HG02938 (cell line): ENCODE measurements around the gene FPGT.
A peak's percentile ranks its signal among the peaks of the same experiment; 100 is the strongest.
"Not testable (repeated sequence)": the region's sequence is repeated elsewhere in the genome, so short reads cannot be mapped to it uniquely, and the experiment has no call there.

Experiments
- ATAC-seq: cut with Tn5 transposase; IDR thresholded peaks from one replicate; pipeline ENCODE4 v1.9.1; 2021; ENCODE audit warnings: mild to moderate bottlenecking, moderate library complexity; ENCODE audit not compliant: unreplicated experiment

The FPGT gene

DNA sequence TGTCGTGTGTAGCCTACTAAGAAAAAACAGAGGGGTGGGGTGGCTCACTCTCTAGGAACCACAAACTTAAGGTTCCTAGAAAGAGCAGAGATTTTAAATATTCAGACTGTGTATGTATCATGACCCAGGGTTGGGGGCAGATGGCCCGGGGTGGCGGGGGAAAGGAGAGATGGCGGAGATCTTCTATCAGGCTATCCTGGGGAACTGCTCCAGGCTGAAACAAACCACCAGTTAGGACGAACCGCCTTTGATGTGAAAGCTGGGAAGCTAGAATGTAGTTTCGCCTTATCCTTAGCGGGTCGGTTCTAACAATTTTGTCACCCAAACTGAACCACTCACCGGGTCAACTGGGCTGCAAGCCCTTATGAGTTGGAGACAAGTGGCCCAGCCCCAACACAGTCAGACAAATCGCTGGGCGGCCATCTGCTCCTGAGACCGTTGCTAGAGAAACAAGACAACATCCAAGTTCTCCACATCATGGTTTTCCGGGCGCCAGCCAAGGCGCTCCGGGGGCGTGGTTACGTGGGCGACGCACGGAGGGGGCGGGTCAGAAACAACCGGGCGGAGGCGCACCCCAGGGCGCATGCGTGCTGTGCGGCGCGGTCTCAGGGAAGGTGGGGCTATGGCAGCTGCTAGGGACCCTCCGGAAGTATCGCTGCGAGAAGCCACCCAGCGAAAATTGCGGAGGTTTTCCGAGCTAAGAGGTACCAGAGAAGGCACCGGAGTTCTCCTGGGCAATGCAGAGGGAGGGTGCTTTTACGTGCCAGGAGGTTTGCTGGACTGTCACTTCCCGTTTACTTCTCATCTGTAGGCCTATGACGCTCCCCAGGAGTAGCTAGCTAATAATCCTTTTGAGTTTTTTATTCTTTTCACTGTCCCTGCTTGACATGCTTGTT, at the start of gene FPGT, which contains the start of gene LRRIQ3:
Gene FPGT (plus strand): TSS at position 586 of the 896 bp plus-strand sequence. CDS start 37 bp downstream, at position 623.
Gene LRRIQ3 (minus strand): TSS at position 520 of the 896 bp plus-strand sequence. CDS start 14,492 bp downstream, outside the sequence.
- peak; percentile 83 for ATAC-seq

DNA sequence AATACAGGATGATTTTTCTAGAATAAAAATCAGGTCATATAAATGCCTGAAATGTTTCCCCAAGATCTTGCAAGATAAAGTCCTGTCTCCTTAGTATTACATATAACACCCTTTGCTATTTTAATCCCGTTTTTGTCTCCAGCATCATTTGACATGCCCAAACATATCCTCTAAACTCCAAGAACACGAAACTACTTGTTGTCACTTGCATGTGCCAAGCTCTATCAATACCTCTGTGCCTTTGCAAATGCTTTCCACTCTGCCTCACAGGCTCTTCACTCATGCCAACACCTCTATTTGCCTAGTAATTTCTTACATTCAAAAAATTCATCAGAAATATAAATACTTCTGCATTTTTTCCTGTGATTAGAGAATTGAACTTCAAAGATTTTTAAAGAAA, 38.0 kb upstream of the FPGT start:
- ATAC-seq: no peak

GRCh38 chr1:74161497-74161896, 36.5 kb upstream of the FPGT start:
- no peak for ATAC-seq

DNA sequence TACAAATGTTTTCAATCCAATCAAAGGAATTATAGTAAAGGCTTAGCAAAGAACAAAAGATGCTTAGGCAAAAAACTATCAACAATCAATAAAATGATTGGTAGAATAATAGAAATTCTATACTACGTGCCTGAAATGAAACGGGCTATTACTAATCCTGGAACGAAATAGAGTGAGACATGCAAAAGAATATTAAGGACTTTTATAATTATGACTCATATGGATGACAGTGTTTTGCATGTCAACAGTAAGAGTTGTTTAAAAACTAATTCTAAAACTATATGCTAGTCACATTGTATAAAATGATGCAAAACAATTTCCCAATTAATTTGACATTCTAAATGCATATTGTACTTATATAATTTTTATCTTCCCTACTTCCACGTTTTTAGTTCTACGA, 35.7 kb upstream of the FPGT start:
- ATAC-seq: no peak

DNA sequence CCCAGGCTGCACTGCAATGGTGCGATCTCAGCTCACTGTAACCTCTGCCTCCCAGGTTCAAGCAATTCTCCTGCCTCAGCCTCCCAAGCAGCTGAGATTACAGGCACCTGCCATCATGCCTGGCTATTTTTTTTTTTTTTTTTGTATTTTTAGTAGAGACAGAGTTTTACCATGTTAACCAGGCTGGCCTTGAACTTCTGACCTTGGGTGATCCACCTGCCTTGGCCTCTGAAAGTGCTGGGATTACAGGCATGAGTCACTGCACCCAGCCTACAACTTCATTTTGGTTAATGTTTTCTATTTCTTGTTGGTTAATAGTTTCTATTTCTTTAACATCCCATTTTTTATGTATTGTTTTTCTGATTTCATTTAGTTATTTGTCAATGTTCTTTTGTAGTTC, 23.6 kb upstream of the FPGT start:
- not testable (repeated sequence) for ATAC-seq

GRCh38 chr1:74180490-74180889, 17.6 kb upstream of the FPGT start:
- no peak for ATAC-seq

DNA sequence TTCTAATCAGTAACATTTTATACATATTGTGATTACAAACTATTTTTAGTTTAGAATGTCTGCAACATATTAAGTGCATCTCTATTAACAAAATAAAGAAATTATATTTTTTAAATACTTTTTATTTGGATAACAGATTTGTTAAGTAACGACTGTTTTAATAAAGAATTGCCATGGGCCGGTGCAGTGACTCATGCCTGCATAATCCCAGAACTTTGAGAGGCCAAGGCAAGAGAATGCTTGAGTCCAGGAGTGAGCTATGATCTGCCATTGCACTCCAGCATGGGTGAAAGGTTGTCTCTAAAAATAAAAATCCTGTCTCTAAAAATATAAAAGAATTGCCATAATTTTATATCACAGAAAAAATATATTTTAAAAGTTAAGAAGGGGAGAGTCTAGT, 4.1 kb upstream of the FPGT start:
- ATAC-seq: no peak

- ATAC-seq: no peak
Measured at GRCh38 chr1:74195339-74195738, 2.7 kb upstream of the FPGT start.

DNA sequence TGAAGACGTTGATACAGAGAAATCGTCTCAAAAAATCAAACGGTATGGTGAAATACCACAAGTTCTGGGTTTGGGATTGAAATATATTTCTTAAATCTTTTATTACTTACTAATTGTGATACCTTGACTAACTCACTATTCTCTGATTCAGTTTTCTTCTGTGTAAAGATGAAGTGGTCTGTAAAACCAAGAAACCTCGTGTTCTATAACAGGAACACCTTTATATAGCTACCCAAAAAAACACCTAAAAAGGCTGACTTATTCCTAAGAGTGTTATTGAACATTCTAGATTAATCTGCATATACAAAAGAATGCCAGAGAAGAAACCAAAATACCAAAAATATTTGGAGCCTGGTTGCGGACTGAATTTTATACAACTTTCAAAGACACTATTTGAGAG, 787 bp upstream of the FPGT start:
- ATAC-seq: peak; percentile 15

- no peak for ATAC-seq
Measured at GRCh38 chr1:74199504-74199903, 1.5 kb downstream of the FPGT start.

DNA sequence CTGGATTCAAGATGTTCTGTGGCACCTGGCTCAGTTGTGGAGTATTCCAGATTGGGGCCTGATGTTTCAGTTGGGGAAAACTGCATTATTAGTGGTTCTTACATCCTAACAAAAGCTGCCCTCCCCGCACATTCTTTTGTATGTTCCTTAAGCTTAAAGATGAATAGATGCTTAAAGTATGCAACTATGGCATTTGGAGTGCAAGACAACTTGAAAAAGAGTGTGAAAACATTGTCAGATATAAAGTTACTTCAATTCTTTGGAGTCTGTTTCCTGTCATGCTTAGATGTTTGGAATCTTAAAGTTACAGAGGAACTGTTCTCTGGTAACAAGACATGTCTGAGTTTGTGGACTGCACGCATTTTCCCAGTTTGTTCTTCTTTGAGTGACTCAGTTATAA, 7.2 kb downstream of the FPGT start:
- ATAC-seq: no peak

DNA sequence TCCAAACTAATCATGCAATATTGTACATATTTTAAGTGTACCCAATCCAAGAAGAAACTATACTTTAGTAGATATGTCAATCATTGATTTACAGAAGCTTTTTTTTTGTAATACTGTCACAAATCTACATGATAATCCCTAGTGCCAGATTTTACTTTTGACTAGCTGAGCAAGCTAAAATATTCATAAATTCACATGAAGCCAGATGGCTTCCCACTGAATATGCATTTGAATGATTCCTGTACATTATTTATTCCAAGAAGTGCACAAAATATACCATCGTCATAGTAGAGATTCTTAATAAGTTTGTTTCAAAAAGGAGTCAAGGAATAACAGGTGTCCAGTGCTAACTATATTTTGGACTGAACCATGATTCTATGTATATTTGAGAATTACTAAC, 17.2 kb downstream of the FPGT start:
- ATAC-seq: no peak

DNA sequence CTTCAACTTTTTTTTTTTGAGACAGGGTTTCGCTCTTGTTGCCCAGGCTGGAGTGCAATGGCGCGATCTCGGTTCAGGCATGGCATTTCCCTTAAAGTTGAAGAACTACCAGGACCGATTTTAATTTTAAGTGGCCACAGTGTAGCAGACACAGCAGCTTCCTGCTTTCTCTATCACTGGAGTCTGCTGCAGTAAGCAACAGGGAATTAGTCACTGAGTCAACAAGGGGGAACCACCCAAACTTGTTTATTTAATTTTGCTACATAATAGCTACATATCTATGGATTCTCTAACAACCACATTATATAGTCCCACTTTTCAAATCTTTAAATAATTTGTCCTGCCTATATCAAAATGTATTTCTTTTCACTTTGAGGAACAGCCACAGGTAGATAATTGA, 24.7 kb downstream of the FPGT start:
- ATAC-seq: no peak

DNA sequence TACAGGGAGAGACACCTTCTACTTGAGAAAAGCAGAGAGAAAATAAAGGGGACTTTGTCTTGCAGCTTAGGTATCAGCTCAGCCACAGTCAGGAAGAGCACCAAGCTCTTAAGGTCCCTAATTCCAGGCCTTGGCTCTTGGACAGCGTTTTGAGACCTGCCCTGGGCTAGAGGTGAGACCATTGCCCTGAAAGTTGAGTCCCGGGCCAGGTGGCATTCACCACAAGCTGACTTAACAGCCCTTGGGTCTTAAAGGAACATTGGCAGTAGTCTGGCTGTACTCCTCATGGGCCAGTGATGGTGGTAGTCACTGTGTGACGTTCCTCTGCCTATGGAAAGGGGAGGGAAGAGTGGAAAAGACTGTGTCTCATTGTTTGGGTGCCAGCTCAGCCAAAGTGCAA, 25.4 kb downstream of the FPGT start:
- ATAC-seq: no peak

DNA sequence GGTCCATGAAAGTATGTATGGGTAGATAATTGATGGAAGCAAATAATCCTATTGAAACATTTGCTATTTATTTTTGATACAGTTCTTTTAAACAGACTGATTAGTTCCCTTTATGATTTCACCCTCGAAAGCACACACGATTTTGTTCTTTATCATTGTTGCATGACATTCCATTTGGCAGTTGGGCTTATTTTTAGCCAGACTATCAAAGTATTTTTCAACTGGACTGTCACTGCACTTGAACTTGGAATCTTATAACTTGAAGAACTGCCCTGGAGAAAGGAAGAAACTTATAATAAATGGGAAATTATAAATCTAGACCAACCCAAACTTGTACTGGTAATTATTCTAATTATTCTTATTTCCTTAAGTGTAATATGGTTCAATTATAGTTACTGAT, 37.1 kb downstream of the FPGT start, which contains the start of gene TNNI3K:
Gene TNNI3K (plus strand): TSS at position 235 of the 400 bp plus-strand sequence. CDS start 65 bp downstream, at position 300.
- ATAC-seq: no peak

DNA sequence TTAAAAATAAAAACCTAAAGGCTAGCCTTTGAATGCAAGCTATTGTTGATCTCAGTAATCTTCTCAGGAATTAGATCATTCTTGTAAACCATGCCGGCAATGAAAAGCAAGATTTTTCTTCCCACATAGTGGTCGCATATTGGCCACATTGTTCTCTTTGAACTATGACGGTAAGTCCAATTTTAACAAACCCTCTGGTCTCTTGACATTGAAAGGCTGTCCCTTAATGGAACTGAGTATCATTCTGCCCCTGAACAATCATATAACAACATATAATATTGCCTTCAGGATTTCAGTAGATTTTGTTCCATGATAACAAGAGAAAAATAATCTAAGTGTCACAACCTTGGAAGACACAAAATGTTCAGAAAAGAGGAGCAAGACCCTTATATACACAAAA, 38.4 kb downstream of the FPGT start:
- ATAC-seq: no peak

- no peak for ATAC-seq
Measured at GRCh38 chr1:74237035-74237434, 39.0 kb downstream of the FPGT start.

- no peak for ATAC-seq
Measured at GRCh38 chr1:74237787-74238186, 39.7 kb downstream of the FPGT start.

DNA sequence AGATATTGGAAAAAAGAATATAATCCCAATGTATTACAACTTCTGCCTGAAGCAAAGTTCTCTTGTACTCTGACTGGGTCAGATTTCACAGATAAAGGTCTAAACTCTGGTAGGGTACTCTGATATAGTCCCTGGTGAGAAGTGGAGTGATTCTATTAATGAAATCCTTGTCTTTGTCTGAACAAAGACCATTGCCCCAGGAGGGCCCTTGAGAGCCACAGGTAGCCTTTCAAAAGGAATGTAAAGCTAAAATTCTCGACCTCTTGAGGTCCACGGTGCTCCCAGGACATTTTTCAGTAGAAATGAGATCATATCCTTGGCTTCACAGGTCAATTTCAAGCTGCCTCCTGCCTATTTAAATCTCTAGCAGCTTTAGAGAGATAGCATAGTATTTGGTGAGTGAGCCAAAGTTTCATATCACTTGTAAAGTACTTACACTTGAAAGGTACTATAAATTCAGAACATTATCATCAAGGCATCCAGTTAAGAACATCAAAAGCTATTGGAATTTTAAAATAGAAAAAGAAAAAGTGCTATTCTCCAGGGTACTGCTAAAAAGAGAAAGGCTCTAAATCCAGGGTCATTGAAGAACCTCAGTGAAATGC, 47.2 kb downstream of the FPGT start:
- no peak for ATAC-seq

- no peak for ATAC-seq
Measured at GRCh38 chr1:74246315-74246714, 48.3 kb downstream of the FPGT start.

GRCh38 chr1:74247881-74248528, 50.0 kb downstream of the FPGT start:
- no peak for ATAC-seq
